HL-60 (cell line): Measurements from ENCODE around the gene TMC5.

ENCODE experiments used
- TF ChIP-seq, protein P1 (sequence below): IDR thresholded peaks from one replicate; pipeline ENCODE4 v1.5.1; 2011; ENCODE audit warnings: low read length, control low read depth, inconsistent platforms; ENCODE audit not compliant: insufficient read depth
- TF ChIP-seq, protein P2 (sequence below): IDR thresholded peaks from 2 replicates; pipeline ENCODE4 v1.6.1; 2012; ENCODE audit warnings: low read depth; ENCODE audit not compliant: insufficient replicate concordance

DNA sequence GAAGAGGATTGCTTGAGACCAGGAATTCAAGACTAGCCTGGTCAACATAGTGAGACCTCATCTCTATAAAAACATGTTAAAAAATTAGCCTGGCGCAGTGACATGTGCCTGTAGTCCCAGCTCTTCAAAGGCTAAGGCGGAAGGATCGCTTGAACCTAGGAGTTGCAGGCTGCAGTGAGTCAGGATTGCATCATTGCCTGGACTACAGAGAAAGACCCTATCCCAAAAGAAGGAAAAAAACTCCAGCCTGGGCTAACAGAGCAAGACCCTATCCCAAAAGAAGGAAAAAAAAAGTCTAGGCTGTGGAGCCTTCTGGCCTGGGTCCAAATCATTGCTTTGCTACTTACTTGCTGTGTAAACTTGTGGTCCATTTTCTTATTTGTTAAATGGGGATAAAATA, 111.0 kb downstream of the TMC5 start:
- TF ChIP-seq, protein P1, sequence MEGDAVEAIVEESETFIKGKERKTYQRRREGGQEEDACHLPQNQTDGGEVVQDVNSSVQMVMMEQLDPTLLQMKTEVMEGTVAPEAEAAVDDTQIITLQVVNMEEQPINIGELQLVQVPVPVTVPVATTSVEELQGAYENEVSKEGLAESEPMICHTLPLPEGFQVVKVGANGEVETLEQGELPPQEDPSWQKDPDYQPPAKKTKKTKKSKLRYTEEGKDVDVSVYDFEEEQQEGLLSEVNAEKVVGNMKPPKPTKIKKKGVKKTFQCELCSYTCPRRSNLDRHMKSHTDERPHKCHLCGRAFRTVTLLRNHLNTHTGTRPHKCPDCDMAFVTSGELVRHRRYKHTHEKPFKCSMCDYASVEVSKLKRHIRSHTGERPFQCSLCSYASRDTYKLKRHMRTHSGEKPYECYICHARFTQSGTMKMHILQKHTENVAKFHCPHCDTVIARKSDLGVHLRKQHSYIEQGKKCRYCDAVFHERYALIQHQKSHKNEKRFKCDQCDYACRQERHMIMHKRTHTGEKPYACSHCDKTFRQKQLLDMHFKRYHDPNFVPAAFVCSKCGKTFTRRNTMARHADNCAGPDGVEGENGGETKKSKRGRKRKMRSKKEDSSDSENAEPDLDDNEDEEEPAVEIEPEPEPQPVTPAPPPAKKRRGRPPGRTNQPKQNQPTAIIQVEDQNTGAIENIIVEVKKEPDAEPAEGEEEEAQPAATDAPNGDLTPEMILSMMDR: no peak
- TF ChIP-seq, protein P2, sequence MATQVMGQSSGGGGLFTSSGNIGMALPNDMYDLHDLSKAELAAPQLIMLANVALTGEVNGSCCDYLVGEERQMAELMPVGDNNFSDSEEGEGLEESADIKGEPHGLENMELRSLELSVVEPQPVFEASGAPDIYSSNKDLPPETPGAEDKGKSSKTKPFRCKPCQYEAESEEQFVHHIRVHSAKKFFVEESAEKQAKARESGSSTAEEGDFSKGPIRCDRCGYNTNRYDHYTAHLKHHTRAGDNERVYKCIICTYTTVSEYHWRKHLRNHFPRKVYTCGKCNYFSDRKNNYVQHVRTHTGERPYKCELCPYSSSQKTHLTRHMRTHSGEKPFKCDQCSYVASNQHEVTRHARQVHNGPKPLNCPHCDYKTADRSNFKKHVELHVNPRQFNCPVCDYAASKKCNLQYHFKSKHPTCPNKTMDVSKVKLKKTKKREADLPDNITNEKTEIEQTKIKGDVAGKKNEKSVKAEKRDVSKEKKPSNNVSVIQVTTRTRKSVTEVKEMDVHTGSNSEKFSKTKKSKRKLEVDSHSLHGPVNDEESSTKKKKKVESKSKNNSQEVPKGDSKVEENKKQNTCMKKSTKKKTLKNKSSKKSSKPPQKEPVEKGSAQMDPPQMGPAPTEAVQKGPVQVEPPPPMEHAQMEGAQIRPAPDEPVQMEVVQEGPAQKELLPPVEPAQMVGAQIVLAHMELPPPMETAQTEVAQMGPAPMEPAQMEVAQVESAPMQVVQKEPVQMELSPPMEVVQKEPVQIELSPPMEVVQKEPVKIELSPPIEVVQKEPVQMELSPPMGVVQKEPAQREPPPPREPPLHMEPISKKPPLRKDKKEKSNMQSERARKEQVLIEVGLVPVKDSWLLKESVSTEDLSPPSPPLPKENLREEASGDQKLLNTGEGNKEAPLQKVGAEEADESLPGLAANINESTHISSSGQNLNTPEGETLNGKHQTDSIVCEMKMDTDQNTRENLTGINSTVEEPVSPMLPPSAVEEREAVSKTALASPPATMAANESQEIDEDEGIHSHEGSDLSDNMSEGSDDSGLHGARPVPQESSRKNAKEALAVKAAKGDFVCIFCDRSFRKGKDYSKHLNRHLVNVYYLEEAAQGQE: no peak
